HCT116 (cell line): Measurements from ENCODE around the gene ELFN2. TPM values are rescaled to one million over a fixed set of nuclear protein-coding genes. Genes with fewer than 3 reads are reported as not detected.

Experiments
- ATAC-seq: fragments of 200-7000 bp; cut with Tn5 transposase; 2 replicates; pipeline ENCODE4 v1.9.1; 2020; ENCODE audit warnings: mild to moderate bottlenecking, moderate library complexity
- BruUV-seq: library from RNA; stranded (reverse); fragments of 400-500 nt; replicated peaks from 2 replicates; lab custom pipeline; 2021; lab: Mats Ljungman, UMichigan
- CTCF ChIA-PET: fragments of 300-600 bp; sonication (Branson Sonifier 250); formaldehyde crosslinking; loops from one replicate; lab custom pipeline; 2021; ENCODE audit warnings: antibody characterized with exemption; lab: Charles Lee
- POLR2A ChIA-PET: fragments of 300-600, 350-600 bp; sonication (Branson Sonifier 250); formaldehyde crosslinking; loops from one replicate; lab custom pipeline; 2021; ENCODE audit warnings: antibody characterized with exemption; lab: Charles Lee
- RAD21 ChIA-PET, 2 experiments: fragments of 300-600 bp; sonication (Branson Sonifier 250); formaldehyde crosslinking; loops; one replicate each; lab custom pipeline; 2023; ENCODE audit warnings: low total read pairs in 2 of 2; ENCODE audit not compliant: uncharacterized antibody in 2 of 2, unreplicated experiment in 2 of 2, low non-redundant PET in 1 of 2; lab: Charles Lee
- DNase-seq: peaks from one replicate; pipeline ENCODE4 v3.0.0-alpha.2; 2010; ENCODE audit warnings: low read depth, low spot score
- H2AFZ ChIP-seq: fragments of 200-600 bp; shearing (Covaris generic), sonication (generic); 2 replicates; pipeline ENCODE4 v1.6.1; 2017; ENCODE audit warnings: low read depth, mixed run types, mixed read lengths, antibody characterized with exemption, low read length; ENCODE audit not compliant: poor library complexity, severe bottlenecking
- H3K27ac ChIP-seq: 2 replicates; pipeline ENCODE4 v1.5.1; 2012; ENCODE audit warnings: low read depth, low read length
- H3K27me3 ChIP-seq: fragments of 200-600 bp; sonication (generic); 2 replicates; pipeline ENCODE4 v1.6.1; 2016; ENCODE audit warnings: mixed run types, low read length, mixed read lengths; ENCODE audit not compliant: insufficient read depth
- H3K36me3 ChIP-seq, 2 experiments: fragments of 200-500 bp in 1 of 2; fragments of 200-600 bp in 1 of 2; sonication (Bioruptor generic) in 1 of 2; sonication (generic) in 1 of 2; 2 replicates each; pipeline versions ENCODE4 v1.5.1 to v1.6.1; 2014 to 2016; ENCODE audit warnings: low read length in 2 of 2, inconsistent platforms in 1 of 2, mixed read lengths in 1 of 2, mixed run types in 1 of 2; ENCODE audit not compliant: insufficient read depth in 2 of 2, control insufficient read depth in 1 of 2
- H3K4me1 ChIP-seq, 2 experiments: fragments of 200-600 bp in 1 of 2; sonication (generic) in 1 of 2; 2 replicates each; pipeline versions ENCODE4 v1.5.1 to v1.6.1; 2012 to 2017; ENCODE audit warnings: low read length in 2 of 2, inconsistent platforms in 1 of 2, mild to moderate bottlenecking in 1 of 2, mixed read lengths in 1 of 2, mixed run types in 1 of 2, moderate library complexity in 1 of 2; ENCODE audit not compliant: insufficient read depth in 2 of 2, control insufficient read depth in 1 of 2
- H3K4me2 ChIP-seq: fragments of 200-600 bp; sonication (generic); 2 replicates; pipeline ENCODE4 v1.6.1; 2017; ENCODE audit warnings: mixed run types, low read length, mixed read lengths
- H3K4me3 ChIP-seq, 2 experiments: fragments of 200-600 bp in 1 of 2; sonication (generic) in 1 of 2; replicated peaks in 1 of 2; 2 replicates each; pipeline ENCODE4 v1.5.1; 2011 to 2016; ENCODE audit warnings: low read length in 2 of 2, control low read depth in 1 of 2, low read depth in 1 of 2, mild to moderate bottlenecking in 1 of 2, mixed read lengths in 1 of 2, mixed run types in 1 of 2
- H3K79me2 ChIP-seq: fragments of 200-600 bp; sonication (generic); 2 replicates; pipeline ENCODE4 v1.6.1; 2017; ENCODE audit warnings: mild to moderate bottlenecking, mixed run types, low read length, moderate library complexity, mixed read lengths; ENCODE audit not compliant: insufficient read depth
- H3K9ac ChIP-seq: fragments of 200-600 bp; sonication (generic); 2 replicates; pipeline ENCODE4 v1.6.1; 2016; ENCODE audit warnings: low read length, mixed read lengths
- H3K9me2 ChIP-seq: fragments of 200-600 bp; sonication (generic), shearing (Covaris generic); 2 replicates; pipeline ENCODE4 v1.6.1; 2017; ENCODE audit warnings: mixed run types, mild to moderate bottlenecking, moderate library complexity; ENCODE audit not compliant: insufficient read depth
- H3K9me3 ChIP-seq, 2 experiments: fragments of 200-500 bp in 1 of 2; fragments of 200-600 bp in 1 of 2; sonication (Bioruptor generic) in 1 of 2; sonication (generic) in 1 of 2; 2 replicates each; pipeline ENCODE4 v1.6.1; 2014 to 2017; ENCODE audit warnings: low read length in 2 of 2, mixed read lengths in 2 of 2, inconsistent platforms in 1 of 2, low read depth in 1 of 2, mild to moderate bottlenecking in 1 of 2, mixed run types in 1 of 2, moderate library complexity in 1 of 2; ENCODE audit not compliant: control insufficient read depth in 1 of 2, insufficient read depth in 1 of 2
- H4K20me1 ChIP-seq: fragments of 200-600 bp; sonication (generic), shearing (Covaris generic); 2 replicates; pipeline ENCODE4 v1.6.1; 2017; ENCODE audit warnings: mixed run types, mild to moderate bottlenecking, moderate library complexity; ENCODE audit not compliant: insufficient read depth
- CBX3 ChIP-seq: IDR thresholded peaks from 2 replicates; pipeline ENCODE4 v1.6.1; 2012; ENCODE audit warnings: low read depth
- CTCF ChIP-seq, 3 experiments: fragments of 200-600 bp in 1 of 3; sonication (generic) in 1 of 3; IDR thresholded peaks in 2 of 3; conservative IDR thresholded peaks in 1 of 3; 2 replicates each; pipeline ENCODE4 v1.5.1; 2012 to 2017; ENCODE audit warnings: low read depth in 2 of 3, low read length in 2 of 3, antibody characterized with exemption in 1 of 3, borderline replicate concordance in 1 of 3, control low read depth in 1 of 3, mild to moderate bottlenecking in 1 of 3, mixed read lengths in 1 of 3, mixed run types in 1 of 3, moderate library complexity in 1 of 3; ENCODE audit not compliant: insufficient read depth in 1 of 3
- EGR1 ChIP-seq: IDR thresholded peaks from 2 replicates; pipeline ENCODE4 v1.6.1; 2012; ENCODE audit warnings: low read depth
- ELF1 ChIP-seq: IDR thresholded peaks from 2 replicates; pipeline ENCODE4 v1.6.1; 2012; ENCODE audit warnings: low read depth, borderline replicate concordance
- EZH2 ChIP-seq: fragments of 200-600 bp; sonication (generic); IDR thresholded peaks from 2 replicates; pipeline ENCODE4 v1.6.1; 2017; ENCODE audit warnings: antibody characterized with exemption, mixed run types
- EZH2phosphoT487 ChIP-seq: fragments of 200-600 bp; IDR thresholded peaks from 2 replicates; pipeline ENCODE4 v1.6.1; 2018; ENCODE audit warnings: antibody characterized with exemption, borderline replicate concordance
- POLR2AphosphoS5 ChIP-seq: IDR thresholded peaks from 2 replicates; pipeline ENCODE4 v1.6.1; 2011; ENCODE audit warnings: mild to moderate bottlenecking, low read depth, low read length, moderate library complexity
- RAD21 ChIP-seq: IDR thresholded peaks from 2 replicates; pipeline ENCODE4 v1.6.1; 2012; ENCODE audit warnings: low read depth, mild to moderate bottlenecking
- SIN3A ChIP-seq: IDR thresholded peaks from 2 replicates; pipeline ENCODE4 v1.6.1; 2012; ENCODE audit warnings: low read depth
- TCF7L2 ChIP-seq: IDR thresholded peaks from 2 replicates; pipeline ENCODE4 v1.7.0; 2011; ENCODE audit warnings: borderline replicate concordance, inconsistent platforms; ENCODE audit not compliant: insufficient read depth, insufficient read length; ENCODE audit errors: extremely low read depth
- ZBTB33 ChIP-seq: IDR thresholded peaks from 2 replicates; pipeline ENCODE4 v1.6.1; 2011; ENCODE audit warnings: mild to moderate bottlenecking, low read length, moderate library complexity; ENCODE audit not compliant: insufficient replicate concordance; ENCODE audit errors: extremely low read depth
- ZFX ChIP-seq: fragments of 450-650 bp; IDR thresholded peaks from 2 replicates; pipeline ENCODE4 v1.6.1; 2017
- intact Hi-C: fragments of 100-400 bp; cut with micrococcal nuclease; formaldehyde crosslinking; loops from 2 replicates; pipeline ENCODE4 v1.10.0; 2022
- total RNA-seq: library from RNA; stranded (reverse); gene quantifications from one replicate; pipeline ENCODE4 v1.2.1, GENCODE V29; 2021; ENCODE audit not compliant: unreplicated experiment
- TF ChIP-seq, protein P1 (sequence below): IDR thresholded peaks from 2 replicates; pipeline ENCODE4 v1.6.1; 2012

Gene ELFN2
- total RNA-seq, 1 experiment from 2014 or later, result 45.4 TPM

GRCh38 chr22:37462436-37462835 lies 35.2 kb upstream of the ELFN2 start:
- RAD21 ChIA-PET, result no interaction called here
- H2AFZ ChIP-seq, result no peak overlapping the region
- peaks cover 9% of the 10 kb centered on the region in 2 experiments; a peak in 3 of 4 replicates for H3K4me1 ChIP-seq
- no peak overlapping the region for H3K4me2 ChIP-seq
- no peak for ATAC-seq
- BruUV-seq, result no TSS peak
- H4K20me1 ChIP-seq, result no peaks in the 10 kb centered on the region
- no peaks in the 10 kb centered on the region for H3K36me3 ChIP-seq
- no peaks in the 10 kb centered on the region for H3K9me3 ChIP-seq
- POLR2A ChIA-PET, result no interaction called here
- H3K9me2 ChIP-seq, result no peaks in the 10 kb centered on the region
- no peak overlapping the region for H3K27ac ChIP-seq
- no peaks in the 10 kb centered on the region; the same call in 1 of the 2 replicates for H3K27me3 ChIP-seq
- DNase-seq, result no peak
- H3K4me3 ChIP-seq, result no peak overlapping the region
- intact Hi-C loops, result no loop called here
- CTCF ChIA-PET, result interaction anchor here (1.0 to 1.5 kb wide), 2 partner anchors 10 to 105 kb away, joined by 3 to 4 read pairs; no protein-coding TSS in a partner anchor
- TF ChIP-seq ZBTB33, result no peak
- TF ChIP-seq CTCF (IDR thresholded peaks at IDR 0.05 in 2 of 3, conservative IDR thresholded peaks at IDR 0.05 in 1 of 3; ENCODE audit: borderline replicate concordance in 1 of 3, insufficient read depth in 1 of 3, low read depth in 2 of 3, low read length in 2 of 3), result no peak
- no peak for TF ChIP-seq EZH2
- no peak for TF ChIP-seq SIN3A
- TF ChIP-seq ZFX, result no peak
- TF ChIP-seq, protein P1, sequence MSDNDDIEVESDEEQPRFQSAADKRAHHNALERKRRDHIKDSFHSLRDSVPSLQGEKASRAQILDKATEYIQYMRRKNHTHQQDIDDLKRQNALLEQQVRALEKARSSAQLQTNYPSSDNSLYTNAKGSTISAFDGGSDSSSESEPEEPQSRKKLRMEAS, result no peak
- TF ChIP-seq POLR2AphosphoS5, result no peak
- TF ChIP-seq EZH2phosphoT487, result no peak
- no peak for TF ChIP-seq ELF1
- no peak for TF ChIP-seq TCF7L2
- no peak for TF ChIP-seq CBX3
- TF ChIP-seq EGR1, result no peak
- TF ChIP-seq RAD21, result no peak
- no peak overlapping the region for H3K9ac ChIP-seq
- H3K79me2 ChIP-seq, result no peaks in the 10 kb centered on the region
